Mesendoderm (in vitro differentiated cells): ENCODE results near the gene ODC1.

Experiments
- DNase-seq: peaks from one replicate; pipeline ENCODE4 v3.0.0; 2013
- H2AK5ac ChIP-seq: 2 replicates; pipeline ENCODE4 v1.6.1; 2013; ENCODE audit warnings: low read length, inconsistent platforms
- H2BK120ac ChIP-seq: 2 replicates; pipeline ENCODE4 v1.6.1; 2013; ENCODE audit warnings: low read depth, mild to moderate bottlenecking, low read length, moderate library complexity, mixed read lengths
- H2BK15ac ChIP-seq: replicated peaks from 2 replicates; pipeline ENCODE4 v1.6.1; 2013; ENCODE audit warnings: low read depth, mild to moderate bottlenecking, moderate library complexity
- H2BK5ac ChIP-seq: 2 replicates; pipeline ENCODE4 v1.6.1; 2013; ENCODE audit warnings: low read length, inconsistent platforms
- H3K18ac ChIP-seq: 2 replicates; pipeline ENCODE4 v1.6.1; 2013; ENCODE audit warnings: mild to moderate bottlenecking, low read length, mixed read lengths
- H3K23ac ChIP-seq: one replicate; pipeline ENCODE4 v1.6.1; 2013; ENCODE audit warnings: low read length
- H3K27ac ChIP-seq: 2 replicates; pipeline ENCODE4 v1.5.1; 2013; ENCODE audit warnings: low read depth, mild to moderate bottlenecking, inconsistent platforms, low read length, moderate library complexity
- H3K27me3 ChIP-seq: 2 replicates; pipeline ENCODE4 v1.6.1; 2013; ENCODE audit warnings: low read length, control low read depth, mild to moderate bottlenecking, inconsistent platforms; ENCODE audit not compliant: insufficient read depth, poor library complexity
- H3K36me3 ChIP-seq: 2 replicates; pipeline ENCODE4 v1.6.1; 2013; ENCODE audit warnings: low read length, inconsistent platforms; ENCODE audit not compliant: control insufficient read depth, insufficient read depth
- H3K4ac ChIP-seq: one replicate; pipeline ENCODE4 v1.6.1; 2013; ENCODE audit warnings: low read depth, mild to moderate bottlenecking, low read length, moderate library complexity
- H3K4me1 ChIP-seq: 2 replicates; pipeline ENCODE4 v1.6.1; 2013; ENCODE audit warnings: low read depth, low read length, inconsistent platforms; ENCODE audit not compliant: control insufficient read depth
- H3K4me2 ChIP-seq: 2 replicates; pipeline ENCODE4 v1.6.1; 2013; ENCODE audit warnings: low read length
- H3K4me3 ChIP-seq: 2 replicates; pipeline ENCODE4 v1.5.1; 2013; ENCODE audit warnings: mild to moderate bottlenecking, low read length
- H3K56ac ChIP-seq: one replicate; pipeline ENCODE4 v1.6.1; 2013; ENCODE audit warnings: low read length
- H3K79me1 ChIP-seq: 2 replicates; pipeline ENCODE4 v1.6.1; 2013; ENCODE audit warnings: low read length, inconsistent platforms
- H3K79me2 ChIP-seq: 2 replicates; pipeline ENCODE4 v1.6.1; 2013; ENCODE audit warnings: mild to moderate bottlenecking, low read length; ENCODE audit not compliant: control insufficient read depth, insufficient read depth
- H3K9ac ChIP-seq: 2 replicates; pipeline ENCODE4 v1.6.1; 2013; ENCODE audit warnings: low read length, inconsistent platforms
- H4K5ac ChIP-seq: one replicate; pipeline ENCODE4 v1.6.1; 2013; ENCODE audit warnings: low read length
- H4K8ac ChIP-seq: one replicate; pipeline ENCODE4 v1.6.1; 2013; ENCODE audit warnings: low read depth, mild to moderate bottlenecking, control low read depth, low read length, moderate library complexity
- WGBS: extraction: QIAGEN DNeasy Blood & Tissue Kit; methylation state at CpG from one replicate; pipeline ENCODE4 v1.1.7; 2013; ENCODE audit warnings: low lambda C conversion rate, missing lambda C conversion rate; ENCODE audit not compliant: insufficient coverage; ENCODE audit errors: extremely low coverage; 5-methylcytosine and 5-hydroxymethylcytosine counted together

ODC1 gene

GRCh38 chr2:10410001-10410822 lies 37.9 kb downstream of the ODC1 start:
- Histone ChIP-seq H2BK5ac (no peak overlapping the region), H3K79me1 (no peaks in the 10 kb centered on the region), H3K4me2 (no peak overlapping the region), H2AK5ac (no peak overlapping the region), H2BK120ac (no peak overlapping the region), H3K27ac (no peak overlapping the region), H3K4me3 (no peak overlapping the region), H3K23ac (no peak overlapping the region), H4K8ac (no peak overlapping the region), H3K56ac (peak overlapping the region; percentile 25), H3K9ac (no peak overlapping the region), H3K79me2 (no peaks in the 10 kb centered on the region), H4K5ac (no peak overlapping the region), H3K36me3 (no peaks in the 10 kb centered on the region), H3K4ac (no peak overlapping the region), H3K18ac (no peak overlapping the region), H3K27me3 (no peaks in the 10 kb centered on the region), H3K4me1 (peaks cover 2% of the 10 kb centered on the region), H2BK15ac (no peak overlapping the region)
- no peak for DNase-seq
- no CpG with 5 or more reads among the region's 14 CpGs for WGBS

GRCh38 chr2:10408649-10409579 lies 39.2 kb downstream of the ODC1 start:
- Histone ChIP-seq H3K27me3 (no peaks in the 10 kb centered on the region), H3K4me3 (no peak overlapping the region), H3K18ac (no peak overlapping the region), H4K8ac (no peak overlapping the region), H3K9ac (no peak overlapping the region), H2BK120ac (no peak overlapping the region), H2BK15ac (no peak overlapping the region), H3K4me1 (peaks cover 2% of the 10 kb centered on the region), H4K5ac (no peak overlapping the region), H2AK5ac (no peak overlapping the region), H3K79me2 (no peaks in the 10 kb centered on the region), H3K23ac (no peak overlapping the region), H3K56ac (peak overlapping the region; percentile 69), H3K36me3 (no peaks in the 10 kb centered on the region), H2BK5ac (no peak overlapping the region), H3K4me2 (no peak overlapping the region), H3K4ac (no peak overlapping the region), H3K27ac (no peak overlapping the region), H3K79me1 (no peaks in the 10 kb centered on the region)
- no CpG with 5 or more reads among the region's 24 CpGs for WGBS
- peak; percentile 93 for DNase-seq

GRCh38 chr2:10407841-10408648 lies 40.1 kb downstream of the ODC1 start:
- Histone ChIP-seq H3K56ac (peak overlapping the region; percentile 6), H3K79me2 (no peaks in the 10 kb centered on the region), H3K36me3 (no peaks in the 10 kb centered on the region), H3K4me2 (no peak overlapping the region), H3K27ac (no peak overlapping the region), H2BK15ac (no peak overlapping the region), H4K5ac (no peak overlapping the region), H3K18ac (no peak overlapping the region), H4K8ac (no peak overlapping the region), H2BK5ac (no peak overlapping the region), H2BK120ac (no peak overlapping the region), H3K4me3 (no peak overlapping the region), H3K4ac (no peak overlapping the region), H3K4me1 (peaks cover 2% of the 10 kb centered on the region), H3K27me3 (no peaks in the 10 kb centered on the region), H3K9ac (no peak overlapping the region), H3K23ac (no peak overlapping the region), H2AK5ac (no peak overlapping the region), H3K79me1 (no peaks in the 10 kb centered on the region)
- DNase-seq = peak; percentile 93
- no CpG with 5 or more reads among the region's 11 CpGs for WGBS

DNA sequence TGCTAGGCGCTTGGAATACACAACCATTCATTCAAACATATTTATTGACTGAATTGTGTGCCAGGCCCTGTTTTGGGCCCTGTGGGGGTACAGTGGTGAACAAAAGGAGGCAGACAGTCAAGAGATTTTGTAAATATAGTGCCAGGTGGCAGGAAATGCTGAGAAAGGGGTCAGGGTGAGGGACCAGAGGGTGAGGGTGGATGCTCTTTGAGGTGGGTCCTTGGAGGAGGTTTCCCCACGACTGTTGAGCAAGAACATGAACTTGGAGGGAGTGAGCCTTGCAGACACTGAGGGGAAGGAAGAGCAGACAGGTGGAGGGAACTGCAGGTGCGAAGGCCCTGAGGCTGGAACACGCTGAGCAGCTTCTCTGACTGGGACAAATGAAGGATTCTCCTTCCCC lies 40.7 kb downstream of the ODC1 start:
- H3K4me2 ChIP-seq = no peak overlapping the region
- no peak for DNase-seq
- no peak overlapping the region for H2BK15ac ChIP-seq
- H3K4ac ChIP-seq = no peak overlapping the region
- no peak overlapping the region for H3K56ac ChIP-seq
- H3K18ac ChIP-seq = no peak overlapping the region
- no peaks in the 10 kb centered on the region for H3K36me3 ChIP-seq
- no peak overlapping the region for H3K4me3 ChIP-seq
- H3K23ac ChIP-seq = no peak overlapping the region
- H4K5ac ChIP-seq = no peak overlapping the region
- no peak overlapping the region for H3K27ac ChIP-seq
- no peaks in the 10 kb centered on the region for H3K79me2 ChIP-seq
- peaks cover 2% of the 10 kb centered on the region for H3K4me1 ChIP-seq
- no peak overlapping the region for H2BK120ac ChIP-seq
- H3K9ac ChIP-seq = no peak overlapping the region
- no peaks in the 10 kb centered on the region for H3K79me1 ChIP-seq
- H4K8ac ChIP-seq = no peak overlapping the region
- no peaks in the 10 kb centered on the region for H3K27me3 ChIP-seq
- no peak overlapping the region for H2BK5ac ChIP-seq
- WGBS = no CpG with 5 or more reads among the region's 4 CpGs
- H2AK5ac ChIP-seq = no peak overlapping the region

DNA sequence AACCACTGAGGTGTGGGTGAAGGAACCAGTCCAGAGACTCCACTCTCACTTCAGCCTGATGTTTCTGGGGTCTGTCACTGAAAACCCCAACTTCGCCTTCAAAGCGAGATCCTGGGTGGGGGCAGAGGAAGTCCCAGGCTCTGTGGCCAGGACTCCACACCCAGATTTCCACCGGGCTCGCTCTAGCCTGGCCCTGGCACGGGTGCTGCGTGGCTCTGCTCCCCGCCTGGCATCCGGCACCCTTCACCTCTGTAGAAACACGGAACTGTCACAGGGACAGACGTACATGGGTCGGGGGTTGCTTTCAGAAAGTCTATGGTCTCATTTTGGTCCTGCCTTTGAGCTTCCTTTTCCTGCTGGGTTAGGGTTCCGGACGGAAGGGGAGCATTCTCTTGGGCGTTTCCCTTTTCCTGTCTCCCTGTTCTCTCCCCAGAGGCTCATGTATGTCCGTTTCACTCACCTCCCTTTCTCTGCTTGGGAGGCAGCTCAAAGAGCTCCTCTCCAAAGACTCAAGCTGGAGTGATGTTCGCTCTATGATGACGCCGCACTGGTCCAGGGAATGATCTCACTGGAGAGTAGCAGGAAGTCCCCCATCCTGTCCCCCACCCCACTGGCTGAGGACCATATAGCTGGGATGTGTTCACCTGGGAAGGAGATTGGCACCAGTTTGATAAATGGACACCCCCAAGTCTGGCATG lies 41.5 kb downstream of the ODC1 start:
- no peak for DNase-seq
- no peaks in the 10 kb centered on the region for H3K79me1 ChIP-seq
- no peaks in the 10 kb centered on the region for H3K79me2 ChIP-seq
- no peak overlapping the region for H3K23ac ChIP-seq
- no peak overlapping the region for H2BK5ac ChIP-seq
- H3K4ac ChIP-seq = no peak overlapping the region
- no peak overlapping the region for H3K56ac ChIP-seq
- no peaks in the 10 kb centered on the region for H3K27me3 ChIP-seq
- no peak overlapping the region for H2BK15ac ChIP-seq
- H2BK120ac ChIP-seq = no peak overlapping the region
- no peak overlapping the region for H4K8ac ChIP-seq
- no peak overlapping the region for H3K4me2 ChIP-seq
- H4K5ac ChIP-seq = no peak overlapping the region
- no peak overlapping the region for H3K18ac ChIP-seq
- H3K4me3 ChIP-seq = no peak overlapping the region
- no peak overlapping the region for H2AK5ac ChIP-seq
- no peak overlapping the region for H3K27ac ChIP-seq
- H3K9ac ChIP-seq = no peak overlapping the region
- no peaks in the 10 kb centered on the region for H3K36me3 ChIP-seq
- H3K4me1 ChIP-seq = peaks cover 2% of the 10 kb centered on the region
- whole genome bisulfite sequencing = no CpG with 5 or more reads among the region's 18 CpGs
